Transverse colon (tissue), 4 donors: ENCODE data around the gene TAX1BP1. TPM values are rescaled to one million over a fixed set of nuclear protein-coding genes. Genes with fewer than 3 reads are reported as not detected.

Experiments used
- DNase-seq: peaks from one replicate; pipeline ENCODE4 v3.0.0-alpha.2; 2019
- H3K27ac ChIP-seq, 4 donors: fragments of 200-600 bp; sonication (generic); 2 replicates each; pipeline ENCODE4 v1.5.1; 2016 to 2018; ENCODE audit warnings: inconsistent platforms in 4 of 4
- H3K27me3 ChIP-seq: fragments of 200-600 bp; sonication (generic); 2 replicates; pipeline ENCODE4 v1.5.1; 2017; ENCODE audit warnings: inconsistent platforms
- H3K36me3 ChIP-seq, 4 donors: fragments of 200-600 bp; sonication (generic); 2 replicates each; pipeline ENCODE4 v1.5.1; 2017 to 2019; ENCODE audit warnings: inconsistent platforms in 4 of 4
- H3K4me1 ChIP-seq, 4 donors: fragments of 200-600 bp; sonication (generic); 2 replicates each; pipeline ENCODE4 v1.5.1; 2017 to 2020; ENCODE audit warnings: inconsistent platforms in 4 of 4
- H3K4me3 ChIP-seq, 4 donors: fragments of 200-600 bp; sonication (generic); 1 replicate in 1 of 4; 2 replicates in 3 of 4; pipeline versions ENCODE4 v1.5.1 to v1.6.1; 2017 to 2019; ENCODE audit warnings: inconsistent platforms in 4 of 4
- H3K9me3 ChIP-seq, 2 donors: fragments of 200-600 bp; sonication (generic); 2 replicates each; pipeline ENCODE4 v1.5.1; 2017 to 2019; ENCODE audit warnings: inconsistent platforms in 2 of 2
- CTCF ChIP-seq, 5 experiments: fragments of 200-600 bp in 3 of 5; fragments of 450-650 bp in 2 of 5; sonication (generic) in 3 of 5; IDR thresholded peaks; 1 replicate in 2 of 5; 2 replicates in 3 of 5; pipeline ENCODE4 v1.5.1; 2016 to 2017; ENCODE audit warnings: antibody characterized with exemption in 5 of 5, inconsistent platforms in 3 of 5, mild to moderate bottlenecking in 2 of 5, moderate library complexity in 1 of 5
- EP300 ChIP-seq: sonication (generic); formaldehyde crosslinking; IDR thresholded peaks from one replicate; pipeline ENCODE4 v1.6.1; 2017; ENCODE audit warnings: antibody characterized with exemption, low read depth
- POLR2A ChIP-seq: fragments of 450-650 bp; IDR thresholded peaks from one replicate; pipeline ENCODE4 v1.6.1; 2016; ENCODE audit warnings: antibody characterized with exemption, mild to moderate bottlenecking, moderate library complexity
- POLR2AphosphoS5 ChIP-seq, 3 donors: sonication (generic); formaldehyde crosslinking; IDR thresholded peaks; one replicate each; pipeline ENCODE4 v1.6.1; 2016; ENCODE audit warnings: antibody characterized with exemption in 3 of 3
- WGBS, 2 donors: methylation state at CpG; one replicate each; pipeline ENCODE4 v1.1.5; 2018; ENCODE audit warnings: low coverage in 1 of 2; 5-methylcytosine and 5-hydroxymethylcytosine counted together
- in situ Hi-C, 4 donors: fragments of 200-750 bp; cut with MboI; loops; one replicate each; pipeline versions ENCODE4 v1.15.0 to v1.15.1; 2017; ENCODE audit warnings: low sequenced_read_pairs in 3 of 4, low pct_ligation_motif_present in 1 of 4, low pct_unique_long_range_greater_than_20kb in 1 of 4
- intact Hi-C: fragments of 100-400 bp; cut with DNase I; formaldehyde crosslinking; loops from one replicate; pipeline ENCODE4 v1.15.1; 2023; ENCODE audit warnings: low total_unique reads
- total RNA-seq, 4 donors: library from RNA; depleted of rRNA; stranded (reverse); fragments of >200 nt; gene quantifications; one replicate each; pipeline ENCODE4 v1.1.0, GENCODE V29; 2016

Gene TAX1BP1
- total RNA-seq, 4 donors from 2014 or later, result 67.9 to 133 (median 123) TPM

- TF ChIP-seq POLR2AphosphoS5 (IDR thresholded peaks at IDR 0.05) (no peak), POLR2A (no peak), EP300 (no peak), CTCF (IDR thresholded peaks at IDR 0.05) (no peak)
- H3K9me3 ChIP-seq, result no peaks in the 10 kb centered on the region
- H3K27me3 ChIP-seq, result no peaks in the 10 kb centered on the region
- intact Hi-C loops (no loop called here), in situ Hi-C loops (loop anchor here in 1 of 4 donors (25.0 kb wide), 1 partner anchor 547 kb away; the partner anchor contains the start of gene HOXA13)
- H3K27ac ChIP-seq, result no peak overlapping the region
- 89 to 90% methylated on average over 1 of the region's 1 CpG for WGBS, 2 donors
- peaks cover 0 to 21% (median 4%) of the 10 kb centered on the region in 4 donors for H3K4me1 ChIP-seq
- no peak overlapping the region for H3K4me3 ChIP-seq
- peaks cover 0 to 33% (median 7%) of the 10 kb centered on the region in 4 donors for H3K36me3 ChIP-seq
- no peak for DNase-seq
Observed at GRCh38 chr7:27759491-27759890, 19.5 kb downstream of the TAX1BP1 start.

- H3K36me3 ChIP-seq, result peaks cover 0 to 33% (median 9%) of the 10 kb centered on the region in 4 donors
- no peaks in the 10 kb centered on the region for H3K9me3 ChIP-seq
- in situ Hi-C loops (loop anchor here in 1 of 4 donors (25.0 kb wide), 1 partner anchor 550 kb away; the partner anchor contains the start of gene HOXA13), intact Hi-C loops (no loop called here)
- no peak for TF ChIP-seq CTCF (IDR thresholded peaks at IDR 0.05)
- TF ChIP-seq POLR2A, result no peak
- TF ChIP-seq POLR2AphosphoS5 (IDR thresholded peaks at IDR 0.05), result no peak
- TF ChIP-seq EP300, result no peak
- H3K27ac ChIP-seq, result no peak overlapping the region
- H3K27me3 ChIP-seq, result no peaks in the 10 kb centered on the region
- no peak overlapping the region for H3K4me3 ChIP-seq
- no peak for DNase-seq
- WGBS, 2 donors, result 62% methylated on average over 1 of the region's 1 CpG
- H3K4me1 ChIP-seq, result peaks cover 0 to 20% (median 4%) of the 10 kb centered on the region in 4 donors
Observed at GRCh38 chr7:27762062-27762461, 22.1 kb downstream of the TAX1BP1 start.

- in situ Hi-C loops (loop anchor here in 1 of 4 donors (25.0 kb wide), 1 partner anchor 552 kb away; the partner anchor contains the start of gene HOXA13), intact Hi-C loops (no loop called here)
- Histone ChIP-seq H3K36me3 (peaks cover 0 to 22% (median 4%) of the 10 kb centered on the region in 4 donors), H3K9me3 (no peaks in the 10 kb centered on the region), H3K4me1 (peaks cover 0 to 20% (median 4%) of the 10 kb centered on the region in 4 donors), H3K4me3 (no peak overlapping the region), H3K27me3 (no peaks in the 10 kb centered on the region), H3K27ac (no peak overlapping the region)
- TF ChIP-seq POLR2A, result no peak
- TF ChIP-seq EP300, result no peak
- no peak for TF ChIP-seq POLR2AphosphoS5 (IDR thresholded peaks at IDR 0.05)
- TF ChIP-seq CTCF (IDR thresholded peaks at IDR 0.05), result no peak
- no peak for DNase-seq
- WGBS, 2 donors, result 62 to 78% methylated on average over 2 of the region's 2 CpGs
Observed at GRCh38 chr7:27763983-27764508, 24.1 kb downstream of the TAX1BP1 start.

GRCh38 chr7:27765841-27766240 is 25.9 kb downstream of the TAX1BP1 start:
- in situ Hi-C loops (loop anchor here in 1 of 4 donors (25.0 kb wide), 1 partner anchor 554 kb away; the partner anchor contains the start of gene HOXA13), intact Hi-C loops (no loop called here)
- no peak for DNase-seq
- no peaks in the 10 kb centered on the region for H3K27me3 ChIP-seq
- peaks cover 0 to 20% (median 4%) of the 10 kb centered on the region in 4 donors for H3K4me1 ChIP-seq
- TF ChIP-seq EP300 (no peak), CTCF (IDR thresholded peaks at IDR 0.05) (no peak), POLR2A (no peak), POLR2AphosphoS5 (IDR thresholded peaks at IDR 0.05) (no peak)
- H3K4me3 ChIP-seq, result no peak overlapping the region
- H3K27ac ChIP-seq, result no peak overlapping the region
- 95 to 96% methylated on average over 8 to 11 of the region's 11 CpGs for WGBS, 2 donors
- H3K9me3 ChIP-seq, result no peaks in the 10 kb centered on the region
- peaks cover 0 to 30% (median 4%) of the 10 kb centered on the region in 4 donors for H3K36me3 ChIP-seq
